Small intestine (tissue), 7 donors: ENCODE results near the gene NAPSA. TPM values are rescaled to one million over a fixed set of nuclear protein-coding genes. Genes with fewer than 3 reads are reported as not detected.

Source experiments
- DNase-seq, 2 donors: peaks; one replicate each; pipeline versions ENCODE4 v3.0.0 to v3.0.0-alpha.2; 2013
- FAIRE-seq: peaks from 2 replicates; lab custom pipeline; 2012; peaks lifted over from hg19 to GRCh38; lab: Jason Lieb, UNC
- H3K27ac ChIP-seq, 3 donors: one replicate each; pipeline ENCODE4 v1.5.1; 2013; ENCODE audit warnings: low read length in 2 of 3, mild to moderate bottlenecking in 2 of 3, control low read depth in 1 of 3, inconsistent platforms in 1 of 3, low read depth in 1 of 3, moderate library complexity in 1 of 3
- H3K27me3 ChIP-seq, 3 donors: one replicate each; pipeline ENCODE4 v1.6.1; 2013; ENCODE audit warnings: low read length in 3 of 3, inconsistent platforms in 1 of 3; ENCODE audit not compliant: control insufficient read depth in 3 of 3, insufficient read depth in 3 of 3
- H3K36me3 ChIP-seq, 3 donors: one replicate each; pipeline ENCODE4 v1.6.1; 2013; ENCODE audit warnings: low read length in 3 of 3, inconsistent platforms in 1 of 3, low read depth in 1 of 3, mild to moderate bottlenecking in 1 of 3, moderate library complexity in 1 of 3; ENCODE audit not compliant: control insufficient read depth in 3 of 3, insufficient read depth in 2 of 3
- H3K4me1 ChIP-seq, 3 donors: one replicate each; pipeline ENCODE4 v1.6.1; 2013; ENCODE audit warnings: low read length in 2 of 3, inconsistent platforms in 1 of 3, low read depth in 1 of 3, mild to moderate bottlenecking in 1 of 3, moderate library complexity in 1 of 3; ENCODE audit not compliant: control insufficient read depth in 3 of 3, insufficient read depth in 2 of 3
- H3K4me3 ChIP-seq, 3 donors: one replicate each; pipeline ENCODE4 v1.5.1; 2013; ENCODE audit warnings: low read length in 3 of 3, control low read depth in 1 of 3, inconsistent platforms in 1 of 3, low read depth in 1 of 3, mild to moderate bottlenecking in 1 of 3, moderate library complexity in 1 of 3
- H3K9me3 ChIP-seq, 2 donors: one replicate each; pipeline ENCODE4 v1.6.1; 2013; ENCODE audit warnings: low read depth in 1 of 2, low read length in 1 of 2; ENCODE audit not compliant: control insufficient read depth in 2 of 2, insufficient read depth in 1 of 2
- WGBS, 3 donors: extraction: QIAGEN DNeasy Blood & Tissue Kit; methylation state at CpG; one replicate each; pipeline ENCODE4 v1.1.7; 2013; 5-methylcytosine and 5-hydroxymethylcytosine counted together
- polyA plus RNA-seq, 4 donors: library from polyadenylated mRNA; stranded (reverse) in 3 of 4; unstranded in 1 of 4; fragments of 200-250 nt in 3 of 4; fragments of 120-200 nt in 1 of 4; gene quantifications; one replicate each; pipeline versions ENCODE4 v1.2.1 to v1.2.3, GENCODE V29; 2013
- donor health status: healthy with polysubstance abuse.
- donor health status: control.
- donor health status: control.
- donor health status: Bipolar disorder and iron deficiency.
- donor health status: healthy.

Gene NAPSA
- polyA plus RNA-seq, 4 donors: 1.8 to 9.6 (median 5.2) TPM

GRCh38 chr19:50380751-50381151, 15.3 kb upstream of the NAPSA start:
- Histone ChIP-seq H3K4me3 (no peak overlapping the region), H3K27me3 (no peaks in the 10 kb centered on the region), H3K9me3 (no peaks in the 10 kb centered on the region), H3K27ac (no peak overlapping the region), H3K36me3 (peaks cover 13 to 62% (median 16%) of the 10 kb centered on the region in 3 donors), H3K4me1 (peaks cover 0 to 5% (median 4%) of the 10 kb centered on the region in 3 donors)
- WGBS, 3 donors: 82 to 90% (median 86%) methylated on average over 7 to 8 of the region's 8 CpGs
- FAIRE-seq: no peak
- DNase-seq: no peak

GRCh38 chr19:50380137-50380536, 14.7 kb upstream of the NAPSA start:
- 85 to 92% (median 92%) methylated on average over 11 of the region's 11 CpGs for WGBS, 3 donors
- H3K36me3 ChIP-seq: peaks cover 13 to 61% (median 16%) of the 10 kb centered on the region in 3 donors
- FAIRE-seq: no peak

GRCh38 chr19:50379602-50380001, 14.2 kb upstream of the NAPSA start:
- Histone ChIP-seq H3K27ac (no peak overlapping the region), H3K36me3 (peaks cover 13 to 61% (median 16%) of the 10 kb centered on the region in 3 donors)

More at GRCh38 chr19:50380137-50380536, 14.7 kb upstream of the NAPSA start:
- DNase-seq: no peak
- Histone ChIP-seq H3K4me1 (peaks cover 0 to 5% (median 4%) of the 10 kb centered on the region in 3 donors), H3K27me3 (no peaks in the 10 kb centered on the region), H3K27ac (no peak overlapping the region), H3K4me3 (no peak overlapping the region), H3K9me3 (no peaks in the 10 kb centered on the region)

DNA sequence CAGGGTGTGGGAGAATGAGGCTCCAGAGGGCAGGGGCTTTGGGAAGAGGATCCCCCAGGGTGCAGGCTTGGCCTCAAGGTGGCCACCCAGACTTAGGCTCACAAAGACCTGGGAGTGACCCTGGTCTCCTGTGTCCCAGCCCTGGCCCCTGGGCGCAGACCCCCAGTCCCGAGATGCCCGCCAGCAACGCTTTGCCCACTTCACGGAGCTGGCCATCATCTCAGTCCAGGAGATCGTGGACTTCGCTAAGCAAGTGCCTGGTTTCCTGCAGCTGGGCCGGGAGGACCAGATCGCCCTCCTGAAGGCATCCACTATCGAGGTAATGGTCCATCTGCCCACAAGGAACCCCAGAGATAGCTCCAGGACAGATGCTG, 13.4 kb upstream of the NAPSA start:
- WGBS, 3 donors: 94 to 96% (median 95%) methylated on average over 10 of the region's 10 CpGs
- H3K9me3 ChIP-seq: no peaks in the 10 kb centered on the region
- no peak overlapping the region for H3K4me3 ChIP-seq
- H3K27me3 ChIP-seq: no peaks in the 10 kb centered on the region
- H3K4me1 ChIP-seq: no peaks in the 10 kb centered on the region
- DNase-seq: no peak
- FAIRE-seq: no peak
- H3K27ac ChIP-seq: no peak overlapping the region
- peaks cover 13 to 61% (median 16%) of the 10 kb centered on the region in 3 donors for H3K36me3 ChIP-seq

More at GRCh38 chr19:50379602-50380001, 14.2 kb upstream of the NAPSA start:
- no peak overlapping the region for H3K4me3 ChIP-seq
- no peaks in the 10 kb centered on the region for H3K27me3 ChIP-seq
- H3K9me3 ChIP-seq: no peaks in the 10 kb centered on the region
- 94 to 96% (median 95%) methylated on average over 11 of the region's 11 CpGs for WGBS, 3 donors
- DNase-seq (no peak), FAIRE-seq (no peak)
- no peaks in the 10 kb centered on the region for H3K4me1 ChIP-seq

DNA sequence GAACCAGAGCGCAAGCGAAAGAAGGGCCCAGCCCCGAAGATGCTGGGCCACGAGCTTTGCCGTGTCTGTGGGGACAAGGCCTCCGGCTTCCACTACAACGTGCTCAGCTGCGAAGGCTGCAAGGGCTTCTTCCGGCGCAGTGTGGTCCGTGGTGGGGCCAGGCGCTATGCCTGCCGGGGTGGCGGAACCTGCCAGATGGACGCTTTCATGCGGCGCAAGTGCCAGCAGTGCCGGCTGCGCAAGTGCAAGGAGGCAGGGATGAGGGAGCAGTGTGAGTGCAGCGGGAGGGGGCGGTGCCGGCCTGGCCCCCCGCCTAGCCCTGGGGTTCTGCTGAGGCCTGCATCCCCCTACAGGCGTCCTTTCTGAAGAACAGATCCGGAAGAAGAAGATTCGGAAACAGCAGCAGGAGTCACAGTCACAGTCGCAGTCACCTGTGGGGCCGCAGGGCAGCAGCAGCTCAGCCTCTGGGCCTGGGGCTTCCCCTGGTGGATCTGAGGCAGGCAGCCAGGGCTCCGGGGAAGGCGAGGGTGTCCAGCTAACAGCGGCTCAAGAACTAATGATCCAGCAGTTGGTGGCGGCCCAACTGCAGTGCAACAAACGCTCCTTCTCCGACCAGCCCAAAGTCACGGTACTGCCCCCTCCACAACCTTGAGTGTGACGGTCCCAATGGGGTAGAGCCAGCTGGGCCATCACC, 12.9 kb upstream of the NAPSA start:
- no peak for DNase-seq

DNA sequence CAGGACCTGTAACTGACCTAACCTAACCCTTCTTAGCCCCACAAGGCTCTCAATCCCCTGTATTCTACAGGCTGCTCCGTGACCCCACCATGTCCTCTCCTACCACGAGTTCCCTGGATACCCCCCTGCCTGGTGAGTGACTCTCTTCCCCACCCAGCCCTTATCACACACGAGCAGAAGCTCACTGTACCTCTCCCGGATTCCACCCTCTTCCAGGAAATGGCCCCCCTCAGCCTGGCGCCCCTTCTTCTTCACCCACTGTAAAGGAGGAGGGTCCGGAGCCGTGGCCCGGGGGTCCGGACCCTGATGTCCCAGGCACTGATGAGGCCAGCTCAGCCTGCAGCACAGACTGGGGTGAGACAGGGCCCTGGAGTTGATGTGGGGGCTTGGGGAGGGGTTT, 12.1 kb upstream of the NAPSA start:
- Histone ChIP-seq H3K36me3 (peaks cover 11 to 53% (median 13%) of the 10 kb centered on the region in 3 donors), H3K4me1 (no peaks in the 10 kb centered on the region), H3K27me3 (no peaks in the 10 kb centered on the region), H3K4me3 (no peak overlapping the region), H3K9me3 (no peaks in the 10 kb centered on the region), H3K27ac (no peak overlapping the region)
- WGBS, 3 donors: 77 to 82% (median 80%) methylated on average over 8 to 9 of the region's 9 CpGs
- FAIRE-seq (no peak), DNase-seq (no peak)

More for the DNA sequence above, 12.9 kb upstream of the NAPSA start:
- Histone ChIP-seq H3K27ac (no peak overlapping the region), H3K4me3 (no peak overlapping the region), H3K36me3 (peaks cover 13 to 61% (median 16%) of the 10 kb centered on the region in 3 donors), H3K9me3 (no peaks in the 10 kb centered on the region), H3K27me3 (no peaks in the 10 kb centered on the region), H3K4me1 (no peaks in the 10 kb centered on the region)
- WGBS, 3 donors: 94 to 95% (median 94%) methylated on average over 36 of the region's 36 CpGs
- no peak for FAIRE-seq

- Histone ChIP-seq H3K27ac (peak overlapping the region in 1 of 3 donors; percentile 34), H3K4me1 (no peaks in the 10 kb centered on the region), H3K4me3 (peak overlapping the region in 1 of 3 donors; percentile 92), H3K9me3 (no peaks in the 10 kb centered on the region), H3K36me3 (peaks cover 6 to 49% (median 13%) of the 10 kb centered on the region in 3 donors), H3K27me3 (no peaks in the 10 kb centered on the region)
- 41 to 50% (median 48%) methylated on average over 6 to 7 of the region's 7 CpGs for WGBS, 3 donors
- DNase-seq (peak; percentile 32 to 45), FAIRE-seq (no peak)
Measured at GRCh38 chr19:50377051-50377461, 11.6 kb upstream of the NAPSA start.

DNA sequence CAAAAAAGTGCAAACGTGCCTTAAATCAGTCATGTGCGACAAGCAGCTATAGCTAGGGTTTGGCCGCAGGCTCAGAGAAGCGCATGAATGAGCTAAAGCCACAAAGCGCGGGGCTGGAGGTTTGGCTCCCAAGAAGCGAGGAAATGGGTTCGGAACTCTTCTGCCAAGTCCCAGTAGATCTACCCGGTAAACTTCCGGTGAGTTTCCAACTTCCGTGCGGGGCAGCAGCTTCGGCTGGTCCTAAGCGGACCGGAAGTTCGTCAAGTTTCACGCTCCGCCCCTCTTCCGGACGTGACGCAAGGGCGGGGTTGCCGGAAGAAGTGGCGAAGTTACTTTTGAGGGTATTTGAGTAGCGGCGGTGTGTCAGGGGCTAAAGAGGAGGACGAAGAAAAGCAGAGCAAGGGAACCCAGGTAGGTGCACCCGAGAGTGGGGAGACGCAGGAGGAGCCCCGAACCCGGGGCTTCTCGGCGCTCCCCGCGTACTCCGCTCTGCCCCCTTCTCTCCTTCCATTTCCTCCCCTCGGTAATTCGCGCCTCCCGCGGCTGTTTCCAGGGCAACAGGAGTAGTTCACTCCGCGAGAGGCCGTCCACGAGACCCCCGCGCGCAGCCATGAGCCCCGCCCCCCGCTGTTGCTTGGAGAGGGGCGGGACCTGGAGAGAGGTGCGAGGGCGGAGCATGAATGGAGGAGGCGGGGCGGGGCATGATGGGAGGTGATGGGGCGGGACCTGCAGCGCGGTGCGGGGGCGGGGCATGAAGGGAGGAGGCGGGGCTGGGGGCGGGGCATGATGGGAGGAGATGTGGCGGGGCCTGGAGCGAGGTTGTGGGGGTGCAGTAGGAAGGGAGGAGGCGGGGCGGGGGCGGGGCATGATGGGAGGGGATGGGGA, 11.0 kb upstream of the NAPSA start, which contains the start of gene NR1H2:
Gene NR1H2 (plus strand): TSS at position 292 of the 885 bp plus-strand sequence. CDS start 1,149 bp downstream, outside the sequence.
- WGBS, 3 donors: 1% methylated on average over 55 to 67 of the region's 67 CpGs
- Histone ChIP-seq H3K27ac (peak within 1 kb of the TSS; percentile 97 to 100 (median 98)), H3K4me3 (peak within 1 kb of the TSS; percentile 80 to 92 (median 80)), H3K36me3 (peaks cover 6 to 42% (median 10%) of the 10 kb centered on the region in 3 donors), H3K27me3 (no peaks in the 10 kb centered on the region), H3K9me3 (no peaks in the 10 kb centered on the region), H3K4me1 (no peaks in the 10 kb centered on the region)
- DNase-seq (peak; percentile 97 to 98), FAIRE-seq (no peak)
